Measurements from ENCODE around the gene FBXO46.
"Not testable (repeated sequence)": the region's sequence is repeated elsewhere in the genome, so short reads cannot be mapped to it uniquely, and the experiment has no call there.

FBXO46 gene

GRCh38 chr19:45765702-45766295 is 35.1 kb upstream of the FBXO46 start:
- no peak for DNase-seq

DNA sequence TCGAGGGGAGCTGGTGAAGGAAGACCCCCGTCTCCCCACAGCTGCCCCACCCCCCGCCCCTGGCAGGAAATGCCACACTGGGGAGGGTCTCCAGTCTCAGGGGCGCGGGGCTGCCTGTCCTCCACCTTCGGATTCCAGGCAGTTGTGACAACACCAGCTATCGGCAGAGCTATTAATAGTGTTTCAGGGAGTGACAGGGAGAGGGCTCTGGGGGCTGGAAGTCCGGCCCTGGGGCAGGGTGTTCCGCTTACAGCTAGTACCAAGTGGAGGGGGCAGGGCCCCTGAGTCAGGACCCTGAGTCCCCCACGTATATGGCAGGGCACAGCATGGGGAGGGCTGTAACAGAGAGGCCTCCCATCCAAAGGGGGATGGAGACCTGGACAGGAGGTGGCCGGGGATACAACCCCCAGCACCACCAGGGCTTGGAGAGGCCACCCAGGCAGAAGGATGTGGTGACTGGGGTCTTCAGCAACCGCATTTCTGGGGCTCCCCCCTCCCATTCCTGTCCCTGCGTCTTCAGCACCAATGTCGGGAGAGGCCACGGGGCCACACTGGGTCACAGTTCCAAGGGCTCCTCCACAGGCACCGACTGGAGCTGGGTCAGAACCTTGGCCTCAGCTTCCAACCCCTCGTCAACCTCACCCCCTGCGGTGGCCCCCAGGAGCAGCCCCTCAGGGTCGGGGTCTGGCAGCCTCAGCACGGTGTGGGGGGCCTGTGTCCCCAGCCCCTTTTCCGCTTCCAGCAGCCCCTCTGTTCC is 34.4 kb upstream of the FBXO46 start:
- DNase-seq: no peak

- no peak for DNase-seq
Measured at GRCh38 chr19:45764475-45764874, 33.8 kb upstream of the FBXO46 start.

- DNase-seq: no peak
Measured at GRCh38 chr19:45763691-45764294, 33.1 kb upstream of the FBXO46 start.

DNA sequence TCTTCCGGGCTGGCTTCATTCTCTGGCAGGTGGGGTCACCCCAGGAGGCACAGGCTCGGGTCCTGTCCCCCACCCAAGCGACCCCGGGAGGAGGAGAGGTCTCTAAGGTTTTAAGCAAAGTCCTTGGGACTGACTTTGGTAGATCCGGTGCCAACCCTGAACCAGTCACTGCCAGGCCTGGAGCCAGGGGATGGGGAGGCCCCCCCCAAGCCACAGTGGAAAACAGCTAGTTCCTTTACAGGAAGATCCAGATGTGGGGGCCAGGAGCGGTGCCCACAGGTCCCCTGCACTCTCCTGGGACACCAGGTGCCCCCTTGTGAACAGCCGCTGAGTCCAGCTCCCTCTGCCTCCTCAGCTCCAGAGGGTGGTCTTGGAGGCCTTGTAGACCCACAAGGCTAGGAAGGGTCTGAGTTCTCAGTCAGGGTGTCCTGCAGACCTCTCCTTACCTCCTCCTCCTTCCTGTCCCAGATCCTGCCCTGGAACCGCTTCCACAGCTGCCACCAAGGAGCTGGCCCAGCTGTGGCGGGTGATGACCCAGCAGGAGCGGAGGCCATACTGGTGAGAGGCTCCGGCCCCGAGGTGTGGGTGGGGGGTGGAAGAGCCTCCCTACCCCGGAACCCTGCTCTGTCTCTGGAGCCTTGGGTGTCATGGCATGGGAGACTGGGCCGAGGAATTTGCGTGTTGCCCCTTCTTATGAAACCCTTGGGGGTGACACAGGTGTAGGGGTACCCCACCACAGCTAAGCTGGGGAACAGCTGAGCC is 32.4 kb upstream of the FBXO46 start:
- DNase-seq: no peak

DNA sequence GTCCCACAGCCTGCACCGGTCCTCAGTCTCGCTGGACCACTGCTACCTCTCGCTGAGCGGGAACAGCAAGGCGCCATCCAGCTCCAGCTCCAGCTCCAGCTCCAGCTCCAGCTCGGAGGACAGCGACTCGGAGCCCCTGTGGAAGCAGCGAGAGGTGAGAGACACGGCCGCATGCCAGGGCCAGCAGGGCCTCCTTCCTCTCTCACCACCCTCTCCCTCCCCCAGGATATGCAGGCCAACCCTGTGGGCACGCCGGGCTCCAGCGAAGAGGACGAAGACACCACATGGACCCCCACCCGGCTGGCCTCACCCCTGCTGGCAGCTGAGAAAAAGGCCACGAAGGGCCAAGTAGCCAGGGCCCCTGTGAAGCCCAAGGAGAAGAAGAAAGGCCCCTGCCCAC is 31.0 kb upstream of the FBXO46 start:
- no peak for DNase-seq

GRCh38 chr19:45758921-45759320 is 28.2 kb upstream of the FBXO46 start:
- no peak for DNase-seq

DNA sequence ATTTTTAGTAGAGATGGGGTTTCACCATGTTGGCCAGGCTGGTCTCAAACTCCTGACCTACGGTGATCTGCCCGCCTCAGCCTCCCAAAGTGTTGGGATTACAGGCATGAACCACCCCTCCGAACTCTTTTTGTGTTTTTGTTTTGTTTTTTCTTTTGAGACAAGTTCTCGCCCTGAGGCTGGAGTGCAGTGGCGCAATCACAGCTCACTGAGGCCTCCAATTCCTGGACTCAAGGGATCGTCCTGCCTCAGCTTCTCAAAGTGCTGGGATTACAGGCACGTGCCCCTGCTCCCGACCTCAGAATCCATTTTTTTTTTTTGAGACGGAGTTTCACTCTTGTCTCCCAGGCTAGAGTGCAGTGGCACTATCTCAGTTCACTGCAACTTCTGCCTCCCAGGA is 27.0 kb upstream of the FBXO46 start:
- no peak for DNase-seq

DNA sequence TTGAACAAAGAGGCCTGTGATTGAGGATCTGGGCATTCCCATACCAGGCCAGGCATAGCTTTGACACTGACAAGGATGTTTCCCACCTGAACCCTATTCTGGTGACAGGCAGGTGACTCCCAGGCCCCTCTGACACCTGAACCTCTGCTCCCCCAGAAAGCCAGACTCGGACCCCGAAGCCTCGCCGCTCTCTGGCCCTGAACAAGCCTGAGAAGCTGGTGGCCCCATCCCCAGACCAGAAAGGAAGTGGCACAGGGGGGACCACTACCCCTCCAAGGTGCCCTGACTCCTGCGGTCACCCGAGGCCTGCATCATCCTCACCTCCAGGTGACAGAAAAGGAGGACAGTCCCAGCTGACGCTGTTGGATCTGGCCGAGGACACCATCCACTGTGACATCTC is 23.6 kb upstream of the FBXO46 start:
- DNase-seq: no peak

DNA sequence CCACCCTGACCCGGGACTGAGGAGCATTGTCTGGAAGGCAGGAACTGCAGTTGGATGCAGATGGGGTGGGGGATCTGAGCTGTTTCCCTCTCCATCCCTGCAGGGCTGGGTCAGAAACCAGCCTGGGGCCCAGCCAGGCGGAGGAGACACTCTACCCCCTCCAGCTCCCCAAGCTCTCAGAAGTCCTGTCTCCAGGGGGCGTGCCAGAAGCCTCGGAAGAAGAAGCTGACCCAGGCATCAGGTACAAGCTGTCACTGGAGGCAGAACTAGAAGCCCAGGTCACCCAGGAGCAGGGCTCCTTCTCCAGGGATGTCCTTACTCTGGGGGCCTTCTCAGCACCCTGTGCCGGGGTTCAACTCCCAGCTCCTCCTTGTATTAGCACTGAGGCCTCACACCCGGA is 22.9 kb upstream of the FBXO46 start:
- no peak for DNase-seq

DNA sequence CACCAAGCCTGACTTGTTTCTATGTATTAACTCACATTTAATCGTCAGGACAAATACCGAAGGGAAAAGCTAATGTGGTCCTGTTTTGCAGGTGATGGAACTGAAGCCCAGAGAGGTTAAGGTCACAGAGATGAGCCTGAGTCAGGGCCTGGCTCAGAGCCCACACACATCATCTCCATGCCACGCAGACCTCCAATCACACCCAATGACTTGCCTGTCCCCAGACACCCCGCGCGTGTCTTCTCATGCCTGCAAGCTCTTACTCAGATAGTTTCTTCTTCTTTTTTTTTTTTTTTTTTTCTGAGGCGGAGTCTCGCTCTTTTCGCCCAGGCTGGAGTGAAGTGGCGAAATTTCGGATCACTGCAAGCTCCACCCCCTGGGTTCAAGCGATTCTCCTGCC is 21.9 kb upstream of the FBXO46 start:
- no peak for DNase-seq

DNA sequence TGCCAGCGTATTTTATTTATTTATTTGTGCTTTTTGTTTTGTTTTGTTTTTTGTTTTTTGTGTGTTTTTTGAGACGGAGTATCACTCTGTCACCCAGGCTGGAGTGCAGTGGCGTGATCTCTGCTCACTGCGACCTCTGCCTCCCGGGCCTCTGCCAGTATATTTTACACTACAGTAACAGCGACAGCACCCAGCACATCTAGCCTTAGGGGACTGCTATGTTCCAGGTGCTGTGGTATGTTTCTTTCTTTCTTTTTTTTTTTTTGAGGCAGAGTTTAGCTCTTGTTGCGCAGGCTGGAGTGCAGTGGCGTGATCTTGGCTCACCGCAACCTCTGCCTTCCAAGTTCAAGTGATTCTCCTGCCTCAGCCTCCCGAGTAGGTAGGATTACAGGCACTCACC is 20.8 kb upstream of the FBXO46 start:
- not testable (repeated sequence) for DNase-seq

GRCh38 chr19:45747513-45747912 is 16.8 kb upstream of the FBXO46 start:
- DNase-seq: no peak

- DNase-seq: no peak
Measured at GRCh38 chr19:45746866-45747265, 16.2 kb upstream of the FBXO46 start.

DNA sequence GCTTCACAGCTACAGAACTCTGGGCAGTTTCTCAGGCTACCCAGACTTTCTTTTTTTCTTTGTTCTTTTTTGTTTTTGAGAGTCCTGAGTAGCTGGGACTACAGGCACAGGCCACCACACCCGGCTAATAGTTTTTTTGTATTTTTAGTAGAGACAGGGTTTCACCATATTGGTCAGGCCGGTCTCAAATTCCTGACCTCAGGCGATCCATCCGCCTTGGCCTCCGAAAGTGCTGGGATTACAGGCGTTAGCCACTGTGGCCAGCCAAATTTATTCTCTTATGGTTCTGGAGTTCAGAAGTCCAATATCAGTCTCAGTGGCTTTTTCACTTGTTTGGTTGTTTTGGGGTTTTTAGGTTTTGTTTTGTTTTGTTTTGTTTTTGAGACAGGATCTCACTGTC is 14.9 kb upstream of the FBXO46 start:
- no peak for DNase-seq

DNA sequence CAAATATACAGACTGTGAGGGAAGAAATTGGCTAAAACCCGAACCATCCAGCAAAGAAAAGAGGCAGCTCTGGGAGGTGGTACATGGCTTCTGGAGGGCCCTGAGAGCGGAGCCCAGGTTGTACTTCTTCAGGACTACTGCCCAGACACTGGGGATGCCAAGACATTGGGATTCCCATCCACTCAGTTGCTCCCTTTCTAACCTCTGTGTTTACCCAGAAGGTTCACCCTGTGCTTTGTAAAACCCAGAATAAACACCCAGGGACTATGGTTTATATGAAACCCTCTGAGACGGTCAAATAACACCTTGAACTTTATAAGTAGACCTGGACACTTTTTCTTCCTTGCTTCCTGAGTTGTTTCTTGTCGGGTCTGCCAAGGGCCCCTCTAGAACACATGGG is 12.3 kb upstream of the FBXO46 start:
- no peak for DNase-seq

DNA sequence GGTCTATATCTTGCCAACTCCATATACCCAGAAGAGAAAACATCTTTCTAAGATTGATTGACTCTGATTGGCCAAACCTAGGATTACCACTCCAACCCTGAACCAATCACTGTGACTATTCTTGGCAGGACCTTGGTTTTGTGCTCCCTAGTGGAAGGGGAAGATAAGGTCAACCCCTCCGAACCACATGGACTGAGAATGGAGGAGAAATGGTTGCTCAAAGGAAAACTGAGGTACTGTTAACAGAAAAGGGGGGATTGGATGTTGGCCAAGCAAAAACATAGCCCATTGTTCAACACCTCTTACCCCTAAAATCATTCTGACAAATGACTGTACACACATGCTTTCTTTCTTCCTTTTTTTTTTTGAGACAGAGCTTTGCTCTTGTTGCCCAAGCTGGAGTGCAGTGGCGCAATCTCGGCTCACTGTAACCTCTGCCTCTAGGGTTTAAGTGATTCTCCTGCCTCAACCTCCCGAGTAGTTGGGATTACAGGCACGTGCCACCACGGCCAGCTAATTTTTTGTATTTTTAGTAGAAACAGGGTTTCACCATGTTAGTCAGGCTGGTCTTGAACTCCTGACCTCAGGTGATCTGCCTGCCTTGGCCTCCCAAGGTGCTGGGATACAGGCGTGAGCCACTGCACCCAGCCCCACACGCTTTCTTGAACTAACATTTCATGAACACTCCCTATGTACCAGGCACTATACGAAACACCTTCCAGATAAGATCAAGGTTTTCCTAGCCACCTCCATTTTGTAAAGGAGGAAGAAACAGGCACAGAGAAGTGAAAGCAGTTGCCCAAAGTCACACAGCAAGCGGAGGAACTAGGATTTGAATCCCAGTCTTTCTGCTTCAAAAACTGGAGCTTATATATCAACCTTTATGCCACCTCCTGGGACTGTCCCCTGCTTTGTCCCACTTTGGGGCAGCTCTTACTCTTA is 9.1 kb upstream of the FBXO46 start:
- no peak for DNase-seq

GRCh38 chr19:45733160-45733810 is 2.6 kb upstream of the FBXO46 start, which contains the start of gene MEIOSIN:
MEIOSIN (plus strand) TSS chr19:45733439; CDS start chr19:45735377, 1,938 bp downstream.
- no peak for DNase-seq

DNA sequence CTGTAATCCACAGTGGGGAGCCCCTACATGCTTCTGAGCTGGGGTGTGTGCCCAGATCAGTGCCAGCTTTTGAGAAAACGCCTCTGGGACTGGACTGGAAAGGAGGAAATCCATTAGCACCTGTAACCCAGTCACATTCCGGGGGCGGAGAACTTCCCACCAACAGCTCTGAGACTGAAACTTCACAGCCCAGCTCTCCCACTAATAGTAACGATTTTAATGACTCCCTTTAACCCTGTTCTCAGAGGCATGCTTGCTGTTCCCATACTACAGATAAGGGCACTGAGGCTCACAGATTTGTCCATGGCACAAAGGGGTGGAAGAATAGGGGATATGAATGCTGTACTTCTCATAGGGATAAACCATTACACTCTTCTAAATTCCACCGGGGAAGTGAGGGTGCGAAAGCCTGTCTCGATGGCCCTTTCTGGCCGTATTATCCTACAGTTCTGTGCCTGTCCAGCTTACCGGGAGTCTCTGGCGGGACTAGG is 851 bp downstream of the FBXO46 start:
- DNase-seq: no peak

GRCh38 chr19:45728683-45729082 is 2.0 kb downstream of the FBXO46 start:
- not testable (repeated sequence) for DNase-seq

DNA sequence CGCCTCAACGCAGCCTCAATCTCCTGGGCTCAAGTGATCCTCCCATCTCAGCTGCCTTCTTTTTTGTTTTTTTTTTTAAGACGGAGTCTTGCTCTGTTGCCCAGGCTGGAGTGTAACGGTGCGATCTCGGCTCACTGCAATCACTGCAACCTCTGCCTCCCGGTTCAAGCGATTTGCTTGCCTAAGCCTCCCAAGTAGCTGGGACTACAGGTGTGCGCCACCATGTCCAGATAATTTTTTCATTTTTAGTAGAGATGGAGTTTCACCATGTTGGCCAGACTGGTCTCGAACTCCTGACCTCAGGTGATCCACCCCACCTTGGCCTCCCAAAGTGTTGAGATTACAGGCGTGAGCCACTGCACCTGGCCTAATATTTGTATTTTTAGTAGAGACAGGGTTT is 10.6 kb downstream of the FBXO46 start:
- not testable (repeated sequence) for DNase-seq
